GM15510 (cell line): Measurements from ENCODE around the gene ZNF20.

Source experiments
- POLR2A ChIP-seq: IDR thresholded peaks from 3 replicates; pipeline ENCODE4 v1.6.1; 2011; ENCODE audit warnings: borderline replicate concordance; ENCODE audit not compliant: insufficient read length; ENCODE audit errors: extremely low read depth

ZNF20 gene

GRCh38 chr19:12085074-12085818 is 54.9 kb downstream of the ZNF20 start:
- no peak for TF ChIP-seq POLR2A
